Ovary (tissue), 9 donors: ENCODE measurements around the gene GNA14. TPM values are rescaled to one million over a fixed set of nuclear protein-coding genes. Genes with fewer than 3 reads are reported as not detected.
A peak's percentile ranks its signal among the peaks of the same experiment; 100 is the strongest.

ENCODE experiments used
- DNase-seq, 5 donors: peaks; one replicate each; pipeline ENCODE4 v3.0.0-alpha.2; 2019 to 2020
- H3K27ac ChIP-seq, 2 donors: fragments of 200-600 bp; one replicate each; pipeline versions ENCODE4 v1.5.1 to v1.8.0; 2019 to 2022
- H3K27me3 ChIP-seq: fragments of 200-600 bp; one replicate; pipeline ENCODE4 v1.8.0; 2022
- H3K36me3 ChIP-seq: fragments of 200-600 bp; sonication (generic); one replicate; pipeline ENCODE4 v1.5.1; 2019
- H3K4me1 ChIP-seq: one replicate; pipeline ENCODE4 v1.8.1; 2013; ENCODE audit warnings: mild to moderate bottlenecking, moderate library complexity; ENCODE audit not compliant: insufficient read depth
- H3K4me3 ChIP-seq: fragments of 200-600 bp; sonication (generic); one replicate; pipeline ENCODE4 v1.5.1; 2017
- H3K9me3 ChIP-seq, 2 donors: fragments of 200-600 bp in 1 of 2; sonication (generic) in 1 of 2; one replicate each; pipeline versions ENCODE4 v1.5.1 to v1.8.1; 2013 to 2019; ENCODE audit warnings: mild to moderate bottlenecking in 1 of 2, moderate library complexity in 1 of 2
- CTCF ChIP-seq, 3 donors: fragments of 450-650 bp in 2 of 3; fragments of 200-600 bp in 1 of 3; IDR thresholded peaks; one replicate each; pipeline versions ENCODE4 v1.5.1 to v1.8.0; 2016 to 2022; ENCODE audit warnings: antibody characterized with exemption in 3 of 3, mild to moderate bottlenecking in 1 of 3
- EP300 ChIP-seq: sonication (generic); formaldehyde crosslinking; IDR thresholded peaks from one replicate; pipeline ENCODE4 v1.6.1; 2017; ENCODE audit warnings: antibody characterized with exemption
- POLR2A ChIP-seq: fragments of 450-650 bp; IDR thresholded peaks from one replicate; pipeline ENCODE4 v1.6.1; 2017; ENCODE audit warnings: antibody characterized with exemption, mild to moderate bottlenecking, moderate library complexity
- WGBS, 3 donors: extraction: QIAGEN DNeasy Blood & Tissue Kit in 1 of 3; methylation state at CpG; one replicate each; pipeline versions ENCODE4 v1.1.5 to v1.1.7; 2013 to 2017; 5-methylcytosine and 5-hydroxymethylcytosine counted together
- intact Hi-C, 4 donors: fragments of 100-400 bp; cut with DNase I; formaldehyde crosslinking; loops; one replicate each; pipeline versions ENCODE4 v1.11.0 to v1.15.1; 2022 to 2023
- polyA plus RNA-seq, 2 donors: library from polyadenylated mRNA; stranded (reverse); fragments of 200-250 nt in 1 of 2; fragments of 350-450 nt in 1 of 2; fragmentation: Illumina TruSeq in 1 of 2; extraction: RNeasy Lipid Tissue Mini Kit (QIAGEN cat#74804) in 1 of 2; gene quantifications; one replicate each; pipeline ENCODE4 v1.2.3, GENCODE V29; 2013 to 2014
- total RNA-seq, 7 donors: library from RNA; depleted of rRNA in 2 of 7; stranded (reverse); fragments of >200 nt in 2 of 7; fragmentation: NEBNext Ultra II Directional in 3 of 7; extraction: Animal tissue kit (Norgen Biotek cat#: 25700) in 3 of 7; gene quantifications; one replicate each; pipeline versions ENCODE4 v1.1.0 to v1.2.4, GENCODE V29; 2016 to 2023
- donor health status: DM: no; HTN: no; CAD: no; lungs with moderate emphysema.
- donor health status: DM: no; HTN: no; CAD: no.
- donor health status: Bipolar disorder and iron deficiency.
- donor health status: DM: yes; HTN: yes; CAD: no.
- donor health status: DM: no; HTN: no; CAD: no.
- donor health status: DM: yes; HTN: yes; CAD: no.

The GNA14 gene
- total and polyA plus RNA-seq, 9 donors, result 4.9 to 9.9 (median 7.6) TPM

GRCh38 chr9:77435277-77435676 lies 212.8 kb downstream of the GNA14 start:
- intact Hi-C loops, result loop anchor here in 2 of 4 donors (10.0 kb wide), 2 partner anchors 320 to 600 kb away; partner anchors contain the start of gene GNAQ (in 1 of the 2)
- no peaks in the 10 kb centered on the region for H3K9me3 ChIP-seq
- 77 to 96% (median 92%) methylated on average over 4 of the region's 4 CpGs for WGBS, 3 donors
- H3K27me3 ChIP-seq, result no peaks in the 10 kb centered on the region
- no peak overlapping the region for H3K4me3 ChIP-seq
- H3K4me1 ChIP-seq, result peaks cover 3% of the 10 kb centered on the region
- DNase-seq, result no peak
- TF ChIP-seq CTCF (IDR thresholded peaks at IDR 0.05) (no peak), POLR2A (no peak)
- H3K36me3 ChIP-seq, result no peaks in the 10 kb centered on the region
- no peak overlapping the region for H3K27ac ChIP-seq

GRCh38 chr9:77433675-77434445 lies 214.3 kb downstream of the GNA14 start:
- Histone ChIP-seq H3K4me3 (no peak overlapping the region), H3K27me3 (no peaks in the 10 kb centered on the region), H3K36me3 (no peaks in the 10 kb centered on the region), H3K4me1 (no peaks in the 10 kb centered on the region), H3K27ac (no peak overlapping the region), H3K9me3 (no peaks in the 10 kb centered on the region)
- peak; percentile 57 to 76 (median 73) for DNase-seq
- TF ChIP-seq CTCF (IDR thresholded peaks at IDR 0.05) (peak; percentile 80 to 93 (median 86)), EP300 (no peak)
- intact Hi-C loops, result loop anchor here in 3 of 4 donors (5.0 to 10.0 kb wide), 3 partner anchors 318 to 601 kb away; partner anchors contain the start of gene GNAQ (in 1 of the 3)
- WGBS, 3 donors, result 61 to 70% (median 62%) methylated on average over 21 of the region's 21 CpGs

GRCh38 chr9:77432053-77432452 lies 216.1 kb downstream of the GNA14 start:
- H3K9me3 ChIP-seq, result no peaks in the 10 kb centered on the region
- H3K4me3 ChIP-seq, result no peak overlapping the region
- WGBS, 3 donors, result 91 to 95% (median 95%) methylated on average over 6 of the region's 6 CpGs
- H3K27me3 ChIP-seq, result no peaks in the 10 kb centered on the region
- TF ChIP-seq POLR2A (no peak), CTCF (IDR thresholded peaks at IDR 0.05) (no peak), EP300 (no peak)
- no peaks in the 10 kb centered on the region for H3K36me3 ChIP-seq
- intact Hi-C loops, result loop anchor here in 3 of 4 donors (5.0 to 10.0 kb wide), 3 partner anchors 320 to 603 kb away; partner anchors contain the start of gene GNAQ (in 1 of the 3)
- DNase-seq, result no peak
- H3K27ac ChIP-seq, result no peak overlapping the region
- H3K4me1 ChIP-seq, result no peaks in the 10 kb centered on the region

- H3K4me3 ChIP-seq, result no peak overlapping the region
- H3K27ac ChIP-seq, result no peak overlapping the region
- WGBS, 3 donors, result 55 to 83% (median 76%) methylated on average over 2 of the region's 2 CpGs
- TF ChIP-seq POLR2A (no peak), EP300 (no peak), CTCF (IDR thresholded peaks at IDR 0.05) (no peak)
- intact Hi-C loops, result loop anchor here in 3 of 4 donors (5.0 to 10.0 kb wide), 3 partner anchors 322 to 605 kb away; partner anchors contain the start of gene GNAQ (in 1 of the 3)
- DNase-seq, result no peak
- H3K4me1 ChIP-seq, result no peaks in the 10 kb centered on the region
- no peaks in the 10 kb centered on the region for H3K9me3 ChIP-seq
- H3K27me3 ChIP-seq, result no peaks in the 10 kb centered on the region
- no peaks in the 10 kb centered on the region for H3K36me3 ChIP-seq
These were observed 218.2 kb downstream of the GNA14 start for GRCh38 chr9:77429928-77430327.
